Vagina (tissue), 2 donors: ENCODE results near the gene P2RY2. TPM values are rescaled to one million over a fixed set of nuclear protein-coding genes. Genes with fewer than 3 reads are reported as not detected.

Experiments
- DNase-seq, 2 donors: peaks; one replicate each; pipeline ENCODE4 v3.0.0-alpha.2; 2017; ENCODE audit errors: extremely low spot score in 2 of 2
- H3K27ac ChIP-seq: fragments of 200-600 bp; sonication (generic); one replicate; pipeline ENCODE4 v1.5.1; 2019
- H3K27me3 ChIP-seq: fragments of 200-600 bp; sonication (generic); one replicate; pipeline ENCODE4 v1.5.1; 2019
- H3K36me3 ChIP-seq, 2 donors: fragments of 200-600 bp; sonication (generic); one replicate each; pipeline ENCODE4 v1.5.1; 2017 to 2019
- H3K4me1 ChIP-seq: fragments of 200-600 bp; sonication (generic); one replicate; pipeline ENCODE4 v1.5.1; 2019
- H3K4me3 ChIP-seq, 2 donors: fragments of 200-600 bp; sonication (generic); 1 replicate in 1 of 2; 2 replicates in 1 of 2; pipeline ENCODE4 v1.5.1; 2016 to 2019
- H3K9me3 ChIP-seq: fragments of 200-600 bp; sonication (generic); one replicate; pipeline ENCODE4 v1.5.1; 2019
- POLR2A ChIP-seq, 2 donors: fragments of 450-650 bp; IDR thresholded peaks; one replicate each; pipeline ENCODE4 v1.6.1; 2017; ENCODE audit warnings: antibody characterized with exemption in 2 of 2, mild to moderate bottlenecking in 2 of 2, moderate library complexity in 2 of 2
- POLR2AphosphoS5 ChIP-seq, 2 donors: sonication (generic); formaldehyde crosslinking; IDR thresholded peaks; one replicate each; pipeline ENCODE4 v1.9.0; 2017; ENCODE audit warnings: antibody characterized with exemption in 2 of 2, mild to moderate bottlenecking in 2 of 2, low read depth in 1 of 2; ENCODE audit not compliant: insufficient read depth in 1 of 2
- intact Hi-C: fragments of 100-400 bp; cut with DNase I; formaldehyde crosslinking; loops from one replicate; pipeline ENCODE4 v1.15.1; 2023
- total RNA-seq: library from RNA; depleted of rRNA; stranded (reverse); fragments of >200 nt; gene quantifications from one replicate; pipeline ENCODE4 v1.2.3, GENCODE V29; 2016
- TF ChIP-seq, protein P1 (sequence below), 3 experiments: fragments of 450-650 bp in 2 of 3; fragments of 200-600 bp in 1 of 3; sonication (generic) in 1 of 3; IDR thresholded peaks; one replicate each; pipeline ENCODE4 v1.5.1; 2017 to 2019; ENCODE audit warnings: antibody characterized with exemption in 3 of 3, mild to moderate bottlenecking in 2 of 3, moderate library complexity in 2 of 3

P2RY2 gene
- total RNA-seq, 1 donor from 2014 or later, result 27.3 TPM

DNA sequence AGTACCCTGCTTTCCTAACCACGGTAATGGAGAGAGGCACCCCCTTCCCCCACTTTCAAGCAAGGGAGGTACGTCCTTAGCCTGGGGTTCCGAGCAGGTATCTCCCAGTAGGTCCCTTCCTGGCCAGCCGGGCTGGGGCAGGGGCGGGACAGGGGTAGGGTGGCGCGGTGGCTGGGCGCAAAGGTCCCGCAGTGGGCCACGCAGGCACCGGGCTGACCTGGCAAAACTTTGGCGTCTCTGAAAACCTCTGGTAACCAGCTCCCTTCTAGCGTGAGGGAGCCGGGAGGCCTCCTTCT, 323 bp upstream of the P2RY2 start:
- no peaks in the 10 kb centered on the region for H3K27me3 ChIP-seq
- peak overlapping the region; percentile 47 to 54 for H3K4me3 ChIP-seq
- H3K9me3 ChIP-seq, result no peaks in the 10 kb centered on the region
- no peaks in the 10 kb centered on the region for H3K36me3 ChIP-seq
- intact Hi-C loops, result no loop called here
- DNase-seq, result no peak
- TF ChIP-seq POLR2AphosphoS5 (IDR thresholded peaks at IDR 0.05; ENCODE audit: insufficient read depth in 1 of 2, low read depth in 1 of 2), result no peak
- TF ChIP-seq, protein P1, sequence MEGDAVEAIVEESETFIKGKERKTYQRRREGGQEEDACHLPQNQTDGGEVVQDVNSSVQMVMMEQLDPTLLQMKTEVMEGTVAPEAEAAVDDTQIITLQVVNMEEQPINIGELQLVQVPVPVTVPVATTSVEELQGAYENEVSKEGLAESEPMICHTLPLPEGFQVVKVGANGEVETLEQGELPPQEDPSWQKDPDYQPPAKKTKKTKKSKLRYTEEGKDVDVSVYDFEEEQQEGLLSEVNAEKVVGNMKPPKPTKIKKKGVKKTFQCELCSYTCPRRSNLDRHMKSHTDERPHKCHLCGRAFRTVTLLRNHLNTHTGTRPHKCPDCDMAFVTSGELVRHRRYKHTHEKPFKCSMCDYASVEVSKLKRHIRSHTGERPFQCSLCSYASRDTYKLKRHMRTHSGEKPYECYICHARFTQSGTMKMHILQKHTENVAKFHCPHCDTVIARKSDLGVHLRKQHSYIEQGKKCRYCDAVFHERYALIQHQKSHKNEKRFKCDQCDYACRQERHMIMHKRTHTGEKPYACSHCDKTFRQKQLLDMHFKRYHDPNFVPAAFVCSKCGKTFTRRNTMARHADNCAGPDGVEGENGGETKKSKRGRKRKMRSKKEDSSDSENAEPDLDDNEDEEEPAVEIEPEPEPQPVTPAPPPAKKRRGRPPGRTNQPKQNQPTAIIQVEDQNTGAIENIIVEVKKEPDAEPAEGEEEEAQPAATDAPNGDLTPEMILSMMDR (IDR thresholded peaks at IDR 0.05), result no peak
- TF ChIP-seq POLR2A (IDR thresholded peaks at IDR 0.05), result no peak
- peaks cover 39% of the 10 kb centered on the region for H3K4me1 ChIP-seq
- H3K27ac ChIP-seq, result peak overlapping the region; percentile 42

DNA sequence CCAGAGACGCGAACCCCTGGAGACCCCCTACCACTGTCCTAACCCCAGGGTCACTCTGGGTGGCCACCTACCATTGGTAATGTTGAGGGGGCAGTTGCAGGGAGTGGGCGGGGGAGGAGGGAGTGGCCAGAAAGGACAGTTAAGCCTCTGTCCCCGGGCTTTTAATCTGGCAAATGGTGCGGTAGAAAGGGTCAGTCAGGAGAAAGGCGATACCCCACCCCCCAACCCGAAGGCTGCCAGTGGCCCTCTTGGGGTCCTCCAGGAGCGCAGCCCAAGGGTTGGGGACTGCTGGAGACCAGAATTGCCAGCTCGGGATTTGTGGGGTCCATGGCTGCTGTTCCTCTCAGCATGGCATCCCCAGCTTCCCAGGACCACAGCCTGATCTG, 742 bp downstream of the P2RY2 start:
- intact Hi-C loops, result no loop called here
- Histone ChIP-seq H3K9me3 (no peaks in the 10 kb centered on the region), H3K27me3 (no peaks in the 10 kb centered on the region), H3K4me3 (peak overlapping the region; percentile 47 to 54), H3K4me1 (peaks cover 39% of the 10 kb centered on the region), H3K27ac (no peak overlapping the region), H3K36me3 (no peaks in the 10 kb centered on the region)
- DNase-seq, result no peak
- TF ChIP-seq POLR2A (IDR thresholded peaks at IDR 0.05) (no peak), POLR2AphosphoS5 (IDR thresholded peaks at IDR 0.05; ENCODE audit: insufficient read depth in 1 of 2, low read depth in 1 of 2) (no peak)
- TF ChIP-seq, protein P1 (IDR thresholded peaks at IDR 0.05), result no peak

DNA sequence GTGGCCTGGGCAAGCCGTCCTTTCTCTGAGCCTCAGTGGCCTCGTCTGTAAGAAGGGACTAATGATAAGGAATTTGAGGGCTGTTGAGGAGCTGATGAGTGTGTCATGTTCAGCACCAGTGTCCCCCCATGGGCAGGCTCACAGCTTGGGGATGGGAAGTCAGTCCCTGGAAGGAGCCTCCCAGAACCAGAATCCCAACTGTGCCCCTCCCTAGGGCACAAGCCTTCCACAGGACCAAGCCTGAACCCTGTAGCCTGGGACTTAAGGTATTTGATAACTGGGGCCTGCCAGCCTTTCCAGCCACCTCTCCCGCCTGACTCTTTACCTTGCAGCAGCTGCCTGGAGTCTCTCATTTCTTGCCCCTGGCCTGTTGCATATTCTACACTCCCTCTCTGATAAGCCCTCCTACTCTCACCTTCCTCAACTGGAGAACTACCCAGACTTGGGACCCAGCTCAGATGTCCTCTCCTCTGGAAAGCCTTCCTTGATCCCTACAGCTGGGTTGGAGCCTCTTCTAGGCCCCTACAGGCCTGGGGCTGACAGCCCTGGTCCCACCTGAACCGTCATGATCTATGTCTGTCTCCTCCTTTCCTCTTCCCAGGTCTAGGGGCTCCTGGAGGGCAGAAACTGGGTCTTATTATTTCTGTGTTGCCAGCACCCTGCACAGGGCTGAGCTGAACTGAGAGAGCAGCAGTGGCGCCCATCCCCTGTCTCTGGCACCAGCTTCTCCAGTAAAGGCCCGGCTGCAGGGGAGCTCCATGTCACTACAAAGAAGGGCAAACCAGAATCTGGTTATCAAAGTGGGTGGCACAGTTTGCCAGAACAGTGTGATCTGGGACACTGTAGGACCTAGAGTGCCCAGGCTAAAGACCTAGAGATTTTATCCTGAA, 1.6 kb downstream of the P2RY2 start:
- H3K4me3 ChIP-seq, result peak overlapping the region in 1 of 2 donors; percentile 47

DNA sequence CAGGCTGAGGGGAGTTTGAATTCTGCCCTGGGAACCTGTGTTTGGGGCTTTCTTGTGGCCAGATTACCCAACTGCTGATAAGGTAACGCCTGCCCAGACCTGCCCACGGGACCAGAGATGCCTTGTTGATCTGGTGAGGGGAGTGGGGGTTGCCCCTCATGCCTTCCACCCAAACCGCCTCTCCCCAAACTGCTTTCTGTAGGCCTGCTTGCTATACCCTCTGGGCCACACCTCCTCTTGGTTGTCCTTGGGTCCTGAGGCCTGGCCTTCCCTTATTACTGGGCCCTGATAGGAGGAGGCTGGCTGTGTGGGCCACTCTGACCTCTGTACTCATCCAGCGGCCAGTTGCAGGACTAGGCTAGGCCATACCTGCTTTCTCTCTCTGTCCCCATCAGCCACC, 3.4 kb downstream of the P2RY2 start:
- Histone ChIP-seq H3K27me3 (no peaks in the 10 kb centered on the region), H3K4me3 (no peak overlapping the region), H3K9me3 (no peaks in the 10 kb centered on the region), H3K4me1 (peaks cover 39% of the 10 kb centered on the region), H3K36me3 (no peaks in the 10 kb centered on the region), H3K27ac (no peak overlapping the region)
- DNase-seq, result no peak
- intact Hi-C loops, result no loop called here
- TF ChIP-seq POLR2AphosphoS5 (IDR thresholded peaks at IDR 0.05; ENCODE audit: insufficient read depth in 1 of 2, low read depth in 1 of 2) (no peak), POLR2A (IDR thresholded peaks at IDR 0.05) (no peak)
- TF ChIP-seq, protein P1 (IDR thresholded peaks at IDR 0.05), result no peak

More for the DNA sequence above, 1.6 kb downstream of the P2RY2 start:
- Histone ChIP-seq H3K27me3 (no peaks in the 10 kb centered on the region), H3K9me3 (no peaks in the 10 kb centered on the region), H3K36me3 (no peaks in the 10 kb centered on the region), H3K27ac (no peak overlapping the region), H3K4me1 (peaks cover 39% of the 10 kb centered on the region)
- no peak for DNase-seq
- TF ChIP-seq POLR2AphosphoS5 (IDR thresholded peaks at IDR 0.05; ENCODE audit: insufficient read depth in 1 of 2, low read depth in 1 of 2) (no peak), POLR2A (IDR thresholded peaks at IDR 0.05) (no peak)
- TF ChIP-seq, protein P1 (IDR thresholded peaks at IDR 0.05), result no peak
- intact Hi-C loops, result no loop called here

DNA sequence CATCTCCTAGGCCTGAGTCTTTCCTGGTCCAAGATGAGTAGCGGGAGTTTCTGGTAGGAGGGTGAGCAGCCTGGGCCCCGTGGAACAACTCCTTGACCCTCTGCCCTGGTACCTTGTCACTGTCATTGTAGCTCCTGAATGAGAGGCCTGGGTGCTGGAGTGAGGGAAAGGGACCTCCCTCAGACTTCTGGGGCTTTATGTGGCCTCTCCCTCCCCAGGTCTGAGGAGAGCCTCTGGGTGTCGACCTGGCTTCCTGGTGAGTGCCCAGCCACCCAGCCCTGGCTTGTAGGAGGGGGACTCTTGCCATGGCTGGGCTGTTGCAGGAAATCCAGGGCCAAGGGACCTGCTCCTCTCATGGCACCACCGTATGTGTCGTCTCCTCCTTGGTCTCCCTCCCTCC, 3.9 kb downstream of the P2RY2 start:
- H3K4me3 ChIP-seq, result no peak overlapping the region
- no peaks in the 10 kb centered on the region for H3K9me3 ChIP-seq
- H3K36me3 ChIP-seq, result no peaks in the 10 kb centered on the region
- no peak for DNase-seq
- peaks cover 39% of the 10 kb centered on the region for H3K4me1 ChIP-seq
- H3K27me3 ChIP-seq, result no peaks in the 10 kb centered on the region
- no peak for TF ChIP-seq POLR2A (IDR thresholded peaks at IDR 0.05)
- TF ChIP-seq, protein P1 (IDR thresholded peaks at IDR 0.05), result no peak
- TF ChIP-seq POLR2AphosphoS5 (IDR thresholded peaks at IDR 0.05; ENCODE audit: insufficient read depth in 1 of 2, low read depth in 1 of 2), result no peak
- intact Hi-C loops, result no loop called here
- H3K27ac ChIP-seq, result no peak overlapping the region
